ENCODE data around the gene KCNJ16. TPM values are rescaled to one million over a fixed set of nuclear protein-coding genes. Genes with fewer than 3 reads are reported as not detected.

KCNJ16 gene
- total RNA-seq, 2 donors from 2014 or later: 53.4 to 58.6 TPM

GRCh38 chr17:70130289-70130688 lies 55.3 kb downstream of the KCNJ16 start:
- peaks cover 3 to 4% of the 10 kb centered on the region in 2 donors for H3K36me3 ChIP-seq (replicated peaks in 1 of 2; ENCODE audit: insufficient read depth in 1 of 2, low read depth in 2 of 2)
- intact Hi-C loops (cut with DNase I): no loop called here
- no peaks in the 10 kb centered on the region for H3K27me3 ChIP-seq
- no peaks in the 10 kb centered on the region for H3K9me3 ChIP-seq
- ATAC-seq (no peak), DNase-seq (no peak)
- H3K4me1 ChIP-seq: no peaks in the 10 kb centered on the region
- no peak overlapping the region for H3K4me3 ChIP-seq
- WGBS, 2 donors: 46 to 66% methylated on average over 3 of the region's 3 CpGs
- TF ChIP-seq CTCF (IDR thresholded peaks at IDR 0.05) (no peak), POLR2A (IDR thresholded peaks at IDR 0.05) (no peak)
- H3K27ac ChIP-seq: peak overlapping the region in 2 of 4 donors; percentile 2 to 20

GRCh38 chr17:70132505-70132904 lies 57.5 kb downstream of the KCNJ16 start:
- DNase-seq (no peak), ATAC-seq (no peak)
- Histone ChIP-seq H3K4me1 (peaks cover 15% of the 10 kb centered on the region), H3K27me3 (no peaks in the 10 kb centered on the region), H3K9me3 (no peaks in the 10 kb centered on the region), H3K36me3 (replicated peaks in 1 of 2; ENCODE audit: insufficient read depth in 1 of 2, low read depth in 2 of 2) (peaks cover 3 to 4% of the 10 kb centered on the region in 2 donors), H3K4me3 (no peak overlapping the region), H3K27ac (no peak overlapping the region)
- WGBS, 2 donors: 90 to 96% methylated on average over 11 of the region's 11 CpGs
- intact Hi-C loops (cut with DNase I): no loop called here
- TF ChIP-seq CTCF (IDR thresholded peaks at IDR 0.05): no peak
- no peak for TF ChIP-seq POLR2A (IDR thresholded peaks at IDR 0.05)

- DNase-seq: no peak
- Histone ChIP-seq H3K27ac (no peak overlapping the region), H3K36me3 (replicated peaks in 1 of 2; ENCODE audit: insufficient read depth in 1 of 2, low read depth in 2 of 2) (peaks cover 3 to 4% of the 10 kb centered on the region in 2 donors), H3K4me1 (peaks cover 30% of the 10 kb centered on the region), H3K27me3 (no peaks in the 10 kb centered on the region), H3K9me3 (no peaks in the 10 kb centered on the region), H3K4me3 (no peak overlapping the region)
- 72 to 81% methylated on average over 8 of the region's 8 CpGs for WGBS, 2 donors
- intact Hi-C loops (cut with DNase I): no loop called here
- ATAC-seq: no peak
- TF ChIP-seq POLR2A (IDR thresholded peaks at IDR 0.05) (no peak), CTCF (IDR thresholded peaks at IDR 0.05) (no peak)
Observed at GRCh38 chr17:70134042-70134441, 59.0 kb downstream of the KCNJ16 start.

- ATAC-seq: no peak
- WGBS, 2 donors: 74 to 80% methylated on average over 1 of the region's 1 CpG
- no peaks in the 10 kb centered on the region for H3K27me3 ChIP-seq
Observed at GRCh38 chr17:70134777-70135176, 59.8 kb downstream of the KCNJ16 start.

More at GRCh38 chr17:70134777-70135176, 59.8 kb downstream of the KCNJ16 start:
- Histone ChIP-seq H3K4me1 (peaks cover 37% of the 10 kb centered on the region), H3K4me3 (no peak overlapping the region), H3K36me3 (replicated peaks in 1 of 2; ENCODE audit: insufficient read depth in 1 of 2, low read depth in 2 of 2) (peaks cover 3 to 4% of the 10 kb centered on the region in 2 donors), H3K27ac (no peak overlapping the region), H3K9me3 (no peaks in the 10 kb centered on the region)
- intact Hi-C loops (cut with DNase I): no loop called here
- DNase-seq: no peak
- no peak for TF ChIP-seq CTCF (IDR thresholded peaks at IDR 0.05)
- no peak for TF ChIP-seq POLR2A (IDR thresholded peaks at IDR 0.05)

Data from body of pancreas (tissue), 4 donors.